D721Med (cell line): ENCODE measurements around the gene LRRFIP1.

ENCODE experiments used
- DNase-seq: peaks from one replicate; pipeline ENCODE4 v3.0.0; 2011; ENCODE audit warnings: low spot score; ENCODE audit not compliant: insufficient read length
- FAIRE-seq: peaks from 2 replicates; lab custom pipeline; 2011; peaks lifted over from hg19 to GRCh38; lab: Jason Lieb, UNC
- CTCF ChIP-seq: IDR thresholded peaks from 2 replicates; pipeline ENCODE4 v1.5.1; 2012; ENCODE audit warnings: mild to moderate bottlenecking, control low read depth; ENCODE audit not compliant: insufficient read depth; ENCODE audit errors: missing control alignments

The LRRFIP1 gene

GRCh38 chr2:237823544-237823943 is 196.2 kb downstream of the LRRFIP1 start:
- DNase-seq (no peak), FAIRE-seq (no peak)
- TF ChIP-seq CTCF = no peak

- no peak for FAIRE-seq
- DNase-seq = no peak
- TF ChIP-seq CTCF = no peak
Observed at GRCh38 chr2:237824085-237824484, 196.7 kb downstream of the LRRFIP1 start.

- DNase-seq = no peak
- FAIRE-seq = no peak
- no peak for TF ChIP-seq CTCF
Observed at GRCh38 chr2:237827421-237827987, 200.1 kb downstream of the LRRFIP1 start.
